Measurements from ENCODE around the gene FAF1.
"Not testable (repeated sequence)": the region's sequence is repeated elsewhere in the genome, so short reads cannot be mapped to it uniquely, and the experiment has no call there.

FAF1 gene

GRCh38 chr1:50952566-50952965 is 7.5 kb downstream of the FAF1 start:
- not testable (repeated sequence) for DNase-seq

- DNase-seq, result no peak
Measured at GRCh38 chr1:50950396-50950795, 9.7 kb downstream of the FAF1 start.

- DNase-seq, result no peak
Measured at GRCh38 chr1:50949286-50949982, 10.6 kb downstream of the FAF1 start.

- DNase-seq, result no peak
Measured at GRCh38 chr1:50942334-50942733, 17.7 kb downstream of the FAF1 start.

GRCh38 chr1:50940291-50940690 is 19.8 kb downstream of the FAF1 start:
- no peak for DNase-seq

- DNase-seq, result no peak
Measured at GRCh38 chr1:50936321-50936720, 23.7 kb downstream of the FAF1 start.

- DNase-seq, result not testable (repeated sequence)
Measured at GRCh38 chr1:50935276-50935675, 24.8 kb downstream of the FAF1 start.

- no peak for DNase-seq
Measured at GRCh38 chr1:50934838-50935237, 25.2 kb downstream of the FAF1 start.

- not testable (repeated sequence) for DNase-seq
Measured at GRCh38 chr1:50933770-50934169, 26.3 kb downstream of the FAF1 start.

- not testable (repeated sequence) for DNase-seq
Measured at GRCh38 chr1:50932043-50932442, 28.0 kb downstream of the FAF1 start.

GRCh38 chr1:50930965-50931737 is 28.9 kb downstream of the FAF1 start:
- no peak for DNase-seq

GRCh38 chr1:50930193-50930592 is 29.9 kb downstream of the FAF1 start:
- no peak for DNase-seq

- no peak for DNase-seq
Measured at GRCh38 chr1:50929376-50929958, 30.6 kb downstream of the FAF1 start.

- no peak for DNase-seq
Measured at GRCh38 chr1:50923564-50923963, 36.5 kb downstream of the FAF1 start.

- DNase-seq, result no peak
Measured at GRCh38 chr1:50921029-50921428, 39.0 kb downstream of the FAF1 start.

- DNase-seq, result no peak
Measured at GRCh38 chr1:50920409-50920808, 39.7 kb downstream of the FAF1 start.

- no peak for DNase-seq
Measured at GRCh38 chr1:50917138-50918137, 42.6 kb downstream of the FAF1 start.

- DNase-seq, result no peak
Measured at GRCh38 chr1:50915621-50916020, 44.4 kb downstream of the FAF1 start.

- DNase-seq, result no peak
Measured at GRCh38 chr1:50913954-50914353, 46.1 kb downstream of the FAF1 start.

- DNase-seq, result not testable (repeated sequence)
Measured at GRCh38 chr1:50910356-50910755, 49.7 kb downstream of the FAF1 start.

- DNase-seq, result not testable (repeated sequence)
Measured at GRCh38 chr1:50907610-50908009, 52.5 kb downstream of the FAF1 start.

GRCh38 chr1:50906050-50906449 is 54.0 kb downstream of the FAF1 start:
- not testable (repeated sequence) for DNase-seq

- DNase-seq, result no peak
Measured at GRCh38 chr1:50902419-50902818, 57.6 kb downstream of the FAF1 start.

All from activated T-cell treated with anti-CD3 and anti-CD28 coated beads for 4 hours (primary cell).